Measurements from ENCODE around the gene EOLA1. TPM values are rescaled to one million over a fixed set of nuclear protein-coding genes. Genes with fewer than 3 reads are reported as not detected.
"Not testable (repeated sequence)": the region's sequence is repeated elsewhere in the genome, so short reads cannot be mapped to it uniquely, and the experiment has no call there.

EOLA1 gene
- total and polyA plus RNA-seq, 3 donors from 2014 or later = 10.6 to 13.4 (median 12.0) TPM

DNA sequence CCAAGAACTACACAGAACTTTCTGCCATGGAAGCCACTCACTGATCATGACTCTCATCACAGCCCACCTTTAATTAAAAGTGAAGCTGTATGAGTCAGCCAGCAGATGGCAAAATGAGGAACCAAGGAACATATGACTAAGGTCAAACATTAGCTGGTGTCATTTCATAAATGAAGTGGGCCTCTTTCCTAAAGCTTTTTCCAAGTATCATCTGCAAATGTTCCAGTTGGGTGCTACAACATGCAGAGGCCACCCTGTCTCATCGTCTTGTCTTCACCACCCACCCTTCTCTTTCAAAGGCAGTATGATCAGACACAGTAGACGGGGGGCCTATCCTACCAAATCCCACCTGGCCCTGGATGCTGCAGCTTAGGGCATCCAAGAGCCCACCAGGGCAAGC is 9.2 kb upstream of the EOLA1 start:
- no peaks in the 10 kb centered on the region for H3K27me3 ChIP-seq
- H3K27ac ChIP-seq = no peak overlapping the region
- intact Hi-C loops (cut with DNase I; ENCODE audit: low total_unique reads) = no loop called here
- no peaks in the 10 kb centered on the region for H3K9me3 ChIP-seq
- DNase-seq = no peak
- no peaks in the 10 kb centered on the region for H3K4me1 ChIP-seq
- H3K4me3 ChIP-seq = no peak overlapping the region
- H3K36me3 ChIP-seq (ENCODE audit: low read depth, missing control alignments) = no peaks in the 10 kb centered on the region
- 83 to 91% methylated on average over 1 to 2 of the region's 2 CpGs for WGBS, 2 donors
- TF ChIP-seq, protein P1, sequence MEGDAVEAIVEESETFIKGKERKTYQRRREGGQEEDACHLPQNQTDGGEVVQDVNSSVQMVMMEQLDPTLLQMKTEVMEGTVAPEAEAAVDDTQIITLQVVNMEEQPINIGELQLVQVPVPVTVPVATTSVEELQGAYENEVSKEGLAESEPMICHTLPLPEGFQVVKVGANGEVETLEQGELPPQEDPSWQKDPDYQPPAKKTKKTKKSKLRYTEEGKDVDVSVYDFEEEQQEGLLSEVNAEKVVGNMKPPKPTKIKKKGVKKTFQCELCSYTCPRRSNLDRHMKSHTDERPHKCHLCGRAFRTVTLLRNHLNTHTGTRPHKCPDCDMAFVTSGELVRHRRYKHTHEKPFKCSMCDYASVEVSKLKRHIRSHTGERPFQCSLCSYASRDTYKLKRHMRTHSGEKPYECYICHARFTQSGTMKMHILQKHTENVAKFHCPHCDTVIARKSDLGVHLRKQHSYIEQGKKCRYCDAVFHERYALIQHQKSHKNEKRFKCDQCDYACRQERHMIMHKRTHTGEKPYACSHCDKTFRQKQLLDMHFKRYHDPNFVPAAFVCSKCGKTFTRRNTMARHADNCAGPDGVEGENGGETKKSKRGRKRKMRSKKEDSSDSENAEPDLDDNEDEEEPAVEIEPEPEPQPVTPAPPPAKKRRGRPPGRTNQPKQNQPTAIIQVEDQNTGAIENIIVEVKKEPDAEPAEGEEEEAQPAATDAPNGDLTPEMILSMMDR (IDR thresholded peaks at IDR 0.05) = no peak
- no peak for TF ChIP-seq POLR2A (IDR thresholded peaks at IDR 0.05)

DNA sequence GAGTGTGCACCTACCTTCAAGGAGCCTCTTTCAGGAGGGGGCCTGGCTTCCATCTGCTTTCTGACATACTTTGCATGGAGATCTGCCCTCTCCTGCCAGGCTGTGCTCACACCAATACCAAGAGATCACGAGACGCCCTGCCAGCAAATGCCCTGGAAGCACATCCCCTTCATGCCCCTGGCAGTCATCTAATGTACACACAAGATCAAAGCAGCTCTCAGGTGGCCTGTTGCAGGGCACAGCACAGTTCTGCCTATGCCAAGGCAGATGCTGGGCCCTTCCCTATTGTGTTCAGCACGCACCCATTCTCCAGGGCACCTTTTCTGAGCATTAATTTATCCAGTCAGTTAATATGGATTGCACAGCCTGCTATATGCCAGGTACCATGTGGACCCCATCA is 7.9 kb upstream of the EOLA1 start:
- H3K27ac ChIP-seq; intact Hi-C loops (cut with DNase I; ENCODE audit: low total_unique reads); H3K9me3 ChIP-seq; H3K4me1 ChIP-seq; H3K4me3 ChIP-seq; DNase-seq; H3K36me3 ChIP-seq (ENCODE audit: low read depth, missing control alignments); H3K27me3 ChIP-seq: not testable (repeated sequence)
- WGBS, 2 donors = no CpG with 5 or more reads among the region's 3 CpGs

DNA sequence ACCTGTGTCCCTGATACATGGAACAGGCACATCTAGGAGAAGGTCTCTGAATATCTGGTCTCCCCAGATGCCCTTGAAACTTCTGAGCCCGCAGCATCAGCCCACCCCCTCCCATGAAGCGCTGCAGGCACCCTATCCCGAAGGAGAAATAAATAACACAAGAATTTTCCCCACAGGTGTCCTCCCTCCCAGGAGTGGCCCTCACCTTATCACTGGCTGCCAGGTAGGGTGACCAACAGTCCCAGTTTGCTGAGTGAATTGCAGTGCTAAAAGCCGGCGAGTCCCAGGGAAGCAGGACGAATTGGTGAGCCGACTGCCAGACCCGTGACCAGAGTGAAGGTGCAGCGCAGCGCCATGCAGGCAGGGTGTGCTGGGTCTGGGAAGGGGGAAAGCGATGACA is 6.8 kb upstream of the EOLA1 start:
- H3K4me1 ChIP-seq; intact Hi-C loops (cut with DNase I; ENCODE audit: low total_unique reads); DNase-seq; H3K9me3 ChIP-seq; H3K4me3 ChIP-seq; H3K27ac ChIP-seq; H3K36me3 ChIP-seq (ENCODE audit: low read depth, missing control alignments); H3K27me3 ChIP-seq: not testable (repeated sequence)
- 94% methylated on average over 6 of the region's 11 CpGs; no CpG with 5 or more reads in 1 of the 2 donors for WGBS, 2 donors

DNA sequence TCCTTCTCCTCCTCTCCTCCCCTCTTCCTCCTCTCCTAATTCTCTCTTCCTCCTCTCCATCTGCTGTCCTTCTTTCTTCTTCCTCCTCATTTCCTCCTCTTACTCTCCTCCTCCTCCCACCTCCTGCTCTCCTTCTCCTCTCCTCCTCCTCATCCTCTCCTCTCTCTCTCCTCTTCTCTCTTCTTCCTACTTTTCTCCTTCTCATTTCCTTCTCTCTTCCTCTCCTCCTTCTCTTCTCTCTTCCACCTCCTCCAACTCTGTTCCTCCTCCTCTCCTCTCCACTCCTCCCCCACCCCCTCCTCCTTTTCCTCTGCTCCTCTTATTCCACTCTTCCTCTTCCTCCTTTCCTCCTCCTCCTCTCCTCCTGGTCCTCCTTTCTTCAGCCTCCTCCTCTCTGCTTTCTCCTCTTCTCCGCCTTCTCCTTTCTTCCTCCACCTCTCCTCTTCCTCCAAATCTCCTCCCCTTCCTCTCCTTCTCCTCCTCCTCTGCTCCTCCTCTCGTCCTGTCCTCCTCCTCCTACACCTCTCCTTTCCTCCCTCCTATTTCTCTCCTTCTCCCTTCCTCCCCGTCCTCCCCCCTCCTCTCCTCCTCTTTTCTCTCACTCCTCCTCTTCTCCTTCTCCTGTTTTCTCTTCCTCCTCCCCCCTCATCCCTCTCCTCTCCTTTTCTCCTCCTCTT is 5.7 kb upstream of the EOLA1 start:
- H3K4me3 ChIP-seq; DNase-seq; intact Hi-C loops (cut with DNase I; ENCODE audit: low total_unique reads); H3K27ac ChIP-seq; H3K36me3 ChIP-seq (ENCODE audit: low read depth, missing control alignments); H3K9me3 ChIP-seq; H3K4me1 ChIP-seq; H3K27me3 ChIP-seq: not testable (repeated sequence)
- 81% methylated on average over 3 of the region's 3 CpGs for whole genome bisulfite sequencing, 2 donors

DNA sequence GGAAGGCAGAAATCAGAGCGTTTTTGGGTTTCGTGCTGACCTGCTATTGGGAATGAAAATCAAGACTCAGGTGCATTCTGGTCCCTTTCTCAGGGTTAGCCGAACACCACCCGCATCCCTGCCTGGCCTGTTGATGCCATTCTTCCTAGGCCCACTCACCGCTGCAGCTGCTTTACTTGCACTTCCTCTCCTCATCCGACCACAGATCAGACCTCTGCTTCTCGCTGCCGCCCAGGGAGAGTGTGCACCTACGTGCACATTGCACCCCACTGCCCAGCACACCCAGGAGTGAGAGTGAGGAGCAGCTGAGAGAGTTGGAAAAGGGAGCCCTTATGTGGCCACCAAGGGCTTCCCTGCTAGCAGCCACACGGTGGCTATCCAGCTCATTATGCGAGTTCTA is 3.3 kb upstream of the EOLA1 start:
- WGBS, 2 donors = 73% methylated on average over 7 of the region's 11 CpGs; no CpG with 5 or more reads in 1 of the 2 donors
- H3K27ac ChIP-seq; H3K9me3 ChIP-seq; DNase-seq; intact Hi-C loops (cut with DNase I; ENCODE audit: low total_unique reads); H3K4me1 ChIP-seq; H3K36me3 ChIP-seq (ENCODE audit: low read depth, missing control alignments); H3K27me3 ChIP-seq; H3K4me3 ChIP-seq: not testable (repeated sequence)

DNA sequence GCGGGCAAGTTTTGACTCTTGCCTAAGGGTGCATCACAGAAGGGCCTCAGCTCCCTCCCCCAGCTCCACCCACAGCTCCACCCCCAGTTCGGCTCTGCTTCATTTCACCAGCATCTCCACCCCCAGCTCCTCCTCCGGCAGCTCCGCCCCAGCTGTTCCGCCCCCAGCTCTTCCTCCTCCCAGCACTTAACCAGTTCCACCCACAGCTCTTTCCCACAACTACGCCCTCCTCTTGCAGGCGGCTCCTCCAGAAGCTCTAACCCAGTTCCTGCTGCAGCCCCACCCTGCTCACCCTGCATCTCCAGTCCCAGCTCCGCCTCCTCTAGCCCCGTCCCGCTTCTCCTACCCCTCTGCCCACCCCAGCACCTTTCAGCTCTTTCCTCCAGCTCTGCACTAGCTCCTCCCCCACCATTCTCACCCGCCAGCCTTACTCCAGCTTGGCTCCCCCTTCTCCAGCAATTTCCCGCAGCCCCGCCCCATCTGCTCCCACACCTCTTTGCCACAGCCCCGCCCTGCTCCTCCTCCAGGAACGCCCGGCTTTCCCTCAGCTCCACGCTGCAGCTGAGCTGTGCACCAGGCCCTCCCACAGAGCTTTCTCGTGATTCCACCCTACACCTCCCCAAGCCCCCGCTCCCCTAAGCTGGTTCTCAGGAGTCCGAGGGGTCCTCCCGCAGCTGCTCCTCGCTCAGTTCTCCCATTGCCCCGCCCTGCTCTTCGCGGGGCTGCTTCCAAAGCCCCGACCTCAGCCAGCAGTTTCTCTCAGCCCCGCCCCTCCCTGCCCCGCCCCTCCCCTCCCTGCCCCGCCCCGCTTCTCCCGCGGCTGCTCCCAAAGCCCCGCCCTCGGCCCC is 1.3 kb upstream of the EOLA1 start:
- WGBS, 2 donors = 0 to 1% methylated on average over 21 to 25 of the region's 34 CpGs
- peak overlapping the region; percentile 29 to 65 for H3K4me3 ChIP-seq
- TF ChIP-seq, protein P1 (IDR thresholded peaks at IDR 0.05) = no peak
- TF ChIP-seq POLR2A (IDR thresholded peaks at IDR 0.05) = no peak

More for the DNA sequence above, 1.3 kb upstream of the EOLA1 start:
- no peaks in the 10 kb centered on the region for H3K36me3 ChIP-seq (ENCODE audit: low read depth, missing control alignments)
- no peaks in the 10 kb centered on the region for H3K27me3 ChIP-seq
- intact Hi-C loops (cut with DNase I; ENCODE audit: low total_unique reads) = no loop called here
- H3K9me3 ChIP-seq = no peaks in the 10 kb centered on the region
- peak overlapping the region; percentile 65 to 76 for H3K27ac ChIP-seq
- H3K4me1 ChIP-seq = peaks cover 3% of the 10 kb centered on the region
- DNase-seq = peak; percentile 93
